HG03342 (cell line): Measurements from ENCODE around the gene ABCC3.

Experiments used
- ATAC-seq: cut with Tn5 transposase; IDR thresholded peaks from one replicate; pipeline ENCODE4 v1.9.1; 2021; ENCODE audit warnings: mild to moderate bottlenecking, moderate library complexity; ENCODE audit not compliant: unreplicated experiment

Gene ABCC3

DNA sequence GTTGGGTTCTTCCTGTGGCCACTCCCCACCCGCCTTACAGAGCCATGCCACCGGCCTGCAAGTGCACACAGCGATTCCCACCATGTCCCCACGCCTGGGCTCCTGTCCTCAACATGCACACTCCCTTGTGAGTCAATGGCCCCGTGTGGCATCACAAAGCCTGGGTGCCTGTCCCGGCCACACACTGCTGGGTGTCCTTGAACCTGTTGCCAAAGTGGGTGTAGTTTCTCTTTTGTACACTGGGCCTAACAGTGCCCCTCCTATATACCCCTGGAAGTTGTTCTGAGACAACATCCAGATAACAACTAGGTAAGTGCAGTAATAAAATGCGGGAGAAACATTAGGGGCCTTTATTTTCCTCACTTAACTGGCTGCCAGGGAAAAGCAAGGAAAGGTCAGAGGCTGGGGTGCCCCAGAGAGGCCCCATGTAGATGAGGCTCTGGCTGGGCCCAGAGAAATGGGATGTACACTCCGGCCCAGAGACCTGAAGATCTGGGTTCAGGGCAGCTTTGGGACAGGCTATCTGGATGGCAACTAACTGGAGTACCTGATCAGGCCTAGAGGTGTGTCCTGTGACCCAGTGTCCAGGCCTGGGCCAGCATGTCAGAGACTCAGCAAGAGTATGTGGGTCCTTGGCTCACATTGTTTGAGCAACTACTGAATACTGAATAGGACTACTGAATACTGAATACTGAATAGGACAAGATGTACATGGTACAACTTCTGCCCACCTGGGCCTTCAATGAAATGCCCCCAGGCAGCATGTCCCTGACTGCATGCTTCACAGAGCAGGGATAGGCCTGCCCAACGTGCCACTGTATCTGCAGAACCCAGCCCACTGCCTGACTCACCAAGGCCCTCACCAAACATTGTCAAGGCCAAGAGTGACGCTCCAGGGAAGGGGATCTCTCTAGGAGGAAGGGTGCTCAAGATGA is 8.3 kb downstream of the ABCC3 start:
- no peak for ATAC-seq

GRCh38 chr17:50645748-50646682 is 11.3 kb downstream of the ABCC3 start:
- no peak for ATAC-seq

GRCh38 chr17:50647187-50647586 is 12.5 kb downstream of the ABCC3 start:
- no peak for ATAC-seq

DNA sequence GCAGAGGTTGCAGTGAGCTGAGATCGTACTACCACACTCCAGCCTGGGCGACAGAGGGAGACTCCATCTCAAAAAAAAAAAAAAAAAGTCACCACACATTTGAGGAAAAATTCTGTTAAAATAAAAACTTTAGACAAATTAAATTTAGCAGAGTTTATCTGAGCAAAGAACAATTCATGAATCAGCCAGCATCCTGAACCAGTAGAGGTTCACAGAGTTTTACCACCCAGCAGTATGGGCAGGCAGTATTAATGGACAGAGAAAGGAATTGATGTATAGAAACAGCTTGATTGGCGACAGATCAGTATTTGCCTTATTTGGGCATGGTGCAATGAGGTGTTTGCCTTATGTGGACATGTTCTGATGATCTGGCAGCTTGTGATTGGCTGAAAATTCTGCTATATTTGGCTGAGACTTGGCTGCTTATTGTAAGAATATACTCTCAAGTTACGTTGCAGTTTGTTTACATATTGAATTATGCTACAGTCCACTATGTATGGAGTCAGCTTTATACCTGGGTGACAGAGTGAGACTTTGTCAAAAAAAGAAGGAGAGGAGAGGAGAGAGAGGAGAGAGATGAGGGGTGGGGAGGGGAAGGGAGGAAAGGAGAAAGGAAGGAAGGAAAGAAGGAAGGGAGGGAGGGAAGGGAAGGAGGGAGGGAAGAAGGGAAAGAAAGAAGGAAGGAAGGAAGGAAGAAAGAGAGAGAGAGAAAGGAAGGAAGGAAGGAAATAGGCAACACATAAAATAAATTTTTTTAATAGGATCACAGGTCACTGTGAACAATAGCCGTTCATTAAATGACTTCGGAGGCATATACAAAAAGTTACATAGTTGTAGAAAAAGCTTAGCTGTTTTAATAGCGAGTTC is 14.6 kb downstream of the ABCC3 start:
- no peak for ATAC-seq

- no peak for ATAC-seq
These were observed 17.0 kb downstream of the ABCC3 start for GRCh38 chr17:50651661-50652060.

- ATAC-seq = no peak
These were observed 19.1 kb downstream of the ABCC3 start for GRCh38 chr17:50653738-50654137.

DNA sequence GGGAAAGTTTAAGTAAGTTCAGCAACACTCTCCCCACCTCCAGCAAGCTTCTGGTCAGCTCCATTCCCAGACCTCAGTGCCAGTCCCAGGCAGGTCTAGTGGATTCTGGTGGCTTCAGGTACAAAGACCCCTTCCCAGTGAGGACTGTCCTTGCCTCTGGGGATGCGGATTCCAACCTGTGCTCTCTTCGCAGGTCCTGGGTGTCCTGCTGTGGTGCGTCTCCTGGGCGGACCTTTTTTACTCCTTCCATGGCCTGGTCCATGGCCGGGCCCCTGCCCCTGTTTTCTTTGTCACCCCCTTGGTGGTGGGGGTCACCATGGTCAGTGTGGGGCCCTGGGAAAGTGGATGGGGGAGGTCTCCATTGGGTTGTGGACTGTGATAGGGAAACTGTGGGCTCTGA is 21.8 kb downstream of the ABCC3 start:
- ATAC-seq = no peak

GRCh38 chr17:50657054-50657453 is 22.4 kb downstream of the ABCC3 start:
- no peak for ATAC-seq

DNA sequence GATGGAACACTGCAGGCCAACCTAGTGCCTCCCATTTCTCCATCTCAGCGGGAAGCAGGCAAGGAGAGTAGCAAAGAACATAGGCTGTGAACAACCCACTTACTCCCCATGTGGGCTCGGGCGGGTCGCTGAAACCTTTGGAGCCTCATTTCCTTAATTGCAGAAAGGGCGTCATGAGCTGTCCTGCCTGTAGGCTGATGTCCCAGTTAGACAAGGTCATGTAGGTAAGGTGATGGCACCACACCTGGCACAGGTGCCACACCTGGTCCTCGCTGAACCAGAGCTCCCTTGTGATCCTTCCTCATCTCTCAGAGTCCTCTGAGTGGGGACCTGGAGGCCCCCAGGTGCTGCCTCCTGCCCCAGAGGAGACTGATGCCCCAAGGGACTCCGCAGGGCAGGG is 22.9 kb downstream of the ABCC3 start:
- ATAC-seq = no peak

GRCh38 chr17:50658616-50659015 is 23.9 kb downstream of the ABCC3 start:
- no peak for ATAC-seq

GRCh38 chr17:50659179-50659578 is 24.5 kb downstream of the ABCC3 start:
- ATAC-seq = no peak

DNA sequence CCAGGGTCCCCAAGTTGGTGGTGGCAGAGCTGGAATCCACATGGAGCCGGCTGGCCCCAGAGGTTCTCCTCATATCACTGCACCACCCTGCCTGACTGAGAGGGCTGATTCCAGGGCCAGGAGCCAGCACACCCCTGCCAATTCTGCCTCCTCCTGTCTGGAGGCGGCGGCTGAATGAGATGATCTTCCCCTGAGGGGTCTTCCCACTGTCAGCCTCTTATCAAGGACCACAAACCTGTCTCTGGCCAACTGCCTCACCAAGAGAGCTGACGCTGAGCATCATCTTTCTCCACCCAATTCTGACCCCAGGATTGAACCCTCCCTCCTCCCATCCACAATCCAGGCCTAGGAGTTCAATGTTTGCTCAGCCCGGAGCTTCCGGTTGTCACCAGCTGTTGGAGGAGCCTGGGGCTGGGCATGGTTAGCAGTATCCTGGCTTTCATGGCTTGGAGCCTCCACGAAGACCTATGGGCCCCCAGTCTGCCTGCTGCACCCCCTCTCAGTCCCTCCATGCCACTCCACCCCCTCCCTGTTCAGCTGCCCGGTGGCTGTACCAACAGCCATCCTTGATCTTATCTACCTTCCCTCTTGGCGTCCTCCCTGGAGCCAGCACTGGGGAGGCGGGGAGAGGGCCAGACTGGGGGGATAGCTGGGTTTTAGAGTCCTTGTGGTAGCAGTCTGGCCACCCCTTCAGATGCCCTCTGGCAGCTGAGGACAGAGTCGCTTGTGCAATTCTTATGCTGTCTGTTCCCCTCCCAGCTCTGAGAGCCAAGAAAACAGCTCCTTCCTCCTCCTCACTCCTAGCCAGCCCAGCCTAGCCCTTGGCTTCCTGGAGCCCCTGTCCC is 25.6 kb downstream of the ABCC3 start:
- no peak for ATAC-seq

DNA sequence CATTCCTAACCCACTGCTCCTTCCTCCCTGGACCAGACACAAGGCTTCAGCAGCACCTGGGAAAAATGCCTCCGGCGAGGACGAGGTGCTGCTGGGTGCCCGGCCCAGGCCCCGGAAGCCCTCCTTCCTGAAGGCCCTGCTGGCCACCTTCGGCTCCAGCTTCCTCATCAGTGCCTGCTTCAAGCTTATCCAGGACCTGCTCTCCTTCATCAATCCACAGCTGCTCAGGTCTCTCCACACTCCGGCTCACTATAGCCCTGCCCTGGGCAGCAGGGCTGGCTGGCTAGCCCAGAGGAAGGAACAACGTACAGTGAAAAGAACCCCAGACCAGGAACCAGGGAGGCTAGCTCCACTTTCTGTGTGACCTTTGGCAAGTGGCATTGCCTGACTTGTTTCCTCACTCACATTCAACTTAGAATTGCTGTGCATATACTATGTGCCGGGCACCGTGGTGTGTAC is 26.2 kb downstream of the ABCC3 start:
- ATAC-seq = no peak

- ATAC-seq = no peak
These were observed 26.7 kb downstream of the ABCC3 start for GRCh38 chr17:50661348-50661747.

- ATAC-seq = no peak
These were observed 27.2 kb downstream of the ABCC3 start for GRCh38 chr17:50661795-50662391.

GRCh38 chr17:50662632-50663225 is 28.0 kb downstream of the ABCC3 start:
- ATAC-seq = no peak

- ATAC-seq = no peak
These were observed 29.2 kb downstream of the ABCC3 start for GRCh38 chr17:50663812-50664374.

GRCh38 chr17:50664788-50665458 is 30.2 kb downstream of the ABCC3 start:
- no peak for ATAC-seq
